Neural progenitor cell (in vitro differentiated cells): Measurements from ENCODE around the gene SLC22A16.

Source experiments
- CTCF ChIP-seq: fragments of 200-600 bp; sonication (generic); IDR thresholded peaks from 2 replicates; pipeline ENCODE4 v1.5.1; 2017; ENCODE audit warnings: antibody characterized with exemption, mild to moderate bottlenecking
- EZH2 ChIP-seq: fragments of 200-600 bp; sonication (generic); IDR thresholded peaks from 2 replicates; pipeline ENCODE4 v1.6.1; 2017; ENCODE audit warnings: antibody characterized with exemption, mild to moderate bottlenecking, moderate library complexity
- EZH2phosphoT487 ChIP-seq: fragments of 200-600 bp; sonication (generic); IDR thresholded peaks from 2 replicates; pipeline ENCODE4 v1.6.1; 2017; ENCODE audit warnings: antibody characterized with exemption

- TF ChIP-seq CTCF (no peak), EZH2 (no peak), EZH2phosphoT487 (no peak)
Observed at GRCh38 chr6:110511401-110511800, 35.0 kb upstream of the SLC22A16 start.
